ENCODE data around the gene EXTL1.

Gene EXTL1

GRCh38 chr1:26032656-26033357, 11.2 kb downstream of the EXTL1 start:
- Mint-ChIP-seq H3K27ac (no peak overlapping the region), H3K4me3 (no peak overlapping the region)

DNA sequence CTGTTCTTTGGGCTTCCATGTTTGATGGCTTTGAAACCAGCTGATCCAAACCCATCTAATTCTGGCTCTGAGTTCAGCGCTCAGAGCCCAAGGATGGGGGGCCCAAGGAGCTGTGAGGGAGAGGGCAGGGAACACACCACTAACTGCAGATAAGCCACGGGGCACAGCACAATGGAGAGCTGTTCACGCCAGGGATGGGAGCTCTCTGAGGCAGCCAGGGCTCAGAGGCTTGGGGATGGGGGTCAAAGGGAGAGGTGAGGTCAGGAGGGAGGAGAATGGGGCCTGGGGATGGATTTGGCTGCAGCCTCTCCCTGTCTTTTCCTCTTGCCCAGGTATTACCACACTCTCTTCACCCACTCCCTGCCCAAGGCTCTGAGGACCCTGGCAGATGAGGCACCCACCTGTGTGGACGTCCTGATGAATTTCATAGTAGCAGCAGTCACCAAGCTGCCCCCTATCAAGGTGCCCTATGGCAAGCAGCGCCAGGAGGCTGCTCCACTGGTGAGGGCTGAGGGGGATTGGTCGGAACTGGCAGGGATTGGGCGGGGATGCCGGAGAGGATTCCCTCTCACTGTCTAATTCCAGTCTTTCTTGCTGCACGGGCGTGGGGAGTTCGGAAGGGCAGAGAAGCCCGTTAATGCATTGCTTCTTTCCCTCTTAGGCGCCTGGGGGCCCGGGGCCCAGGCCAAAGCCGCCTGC, 13.1 kb downstream of the EXTL1 start:
- DNase-seq: peak in 1 of 3 experiments; percentile 7
- Mint-ChIP-seq H3K27me3 (peaks cover 9 to 52% of the 10 kb centered on the region in 2 donors), H3K27ac (peak overlapping the region; percentile 35 to 74), H3K4me3 (peak overlapping the region; percentile 96 to 97), H3K36me3 (ENCODE audit: insufficient read depth) (peaks cover 14% of the 10 kb centered on the region), H3K9me3 (no peaks in the 10 kb centered on the region), H3K4me1 (ENCODE audit: low read depth in 2 of 2) (peaks cover 13 to 21% of the 10 kb centered on the region in 2 donors)
- no peak for ATAC-seq (replicated peaks)

More at GRCh38 chr1:26032656-26033357, 11.2 kb downstream of the EXTL1 start:
- Mint-ChIP-seq H3K4me1 (ENCODE audit: low read depth in 2 of 2) (peaks cover 13 to 21% of the 10 kb centered on the region in 2 donors), H3K27me3 (peaks cover 9 to 49% of the 10 kb centered on the region in 2 donors), H3K9me3 (no peaks in the 10 kb centered on the region), H3K36me3 (ENCODE audit: insufficient read depth) (peaks cover 14% of the 10 kb centered on the region)
- ATAC-seq (replicated peaks) (no peak), DNase-seq (no peak)

DNA sequence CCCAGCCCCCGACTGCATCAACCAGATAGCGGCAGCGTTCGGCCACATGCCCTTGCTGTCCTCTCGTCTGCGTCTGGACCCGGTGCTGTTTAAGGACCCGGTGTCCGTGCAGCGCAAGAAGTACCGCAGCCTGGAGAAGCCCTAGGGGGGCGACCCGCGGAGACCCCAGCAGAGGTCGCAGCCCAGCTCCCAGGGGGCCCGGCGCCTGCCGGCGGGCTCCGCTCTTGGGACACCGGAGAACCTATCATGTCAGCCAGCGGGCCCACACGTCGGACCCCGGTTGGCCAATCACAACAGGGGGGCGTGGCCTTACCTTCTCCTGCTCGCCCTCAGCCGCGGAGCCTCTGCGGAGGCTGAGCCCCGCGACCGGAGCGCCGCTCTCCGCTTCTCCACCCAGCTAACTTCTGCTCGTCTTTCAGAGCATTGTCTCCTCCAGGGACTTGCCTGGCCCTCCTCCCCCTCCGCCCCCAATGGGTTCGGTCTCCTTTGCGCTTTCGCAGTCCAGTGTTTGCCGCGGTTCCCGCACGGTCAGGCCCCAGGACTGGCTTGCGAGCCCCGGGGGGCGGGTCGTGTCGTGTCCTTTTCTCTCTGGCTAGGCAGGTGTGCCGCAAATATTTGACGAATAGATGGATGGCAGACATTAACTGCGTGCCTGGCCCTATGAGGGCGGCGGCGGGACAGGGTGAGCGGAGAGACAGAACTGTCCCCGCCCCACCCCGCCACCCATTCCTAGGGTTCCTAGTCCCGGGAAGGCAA, 13.8 kb downstream of the EXTL1 start:
- Mint-ChIP-seq H3K27me3 (peaks cover 9 to 48% of the 10 kb centered on the region in 2 donors), H3K4me3 (peak overlapping the region; percentile 96 to 97), H3K27ac (peak overlapping the region; percentile 74 to 91), H3K4me1 (ENCODE audit: low read depth in 2 of 2) (peaks cover 13 to 21% of the 10 kb centered on the region in 2 donors), H3K36me3 (ENCODE audit: insufficient read depth) (peaks cover 14% of the 10 kb centered on the region), H3K9me3 (no peaks in the 10 kb centered on the region)
- ATAC-seq (replicated peaks): peak; percentile 95
- DNase-seq: peak; percentile 86 to 87 (median 87)

DNA sequence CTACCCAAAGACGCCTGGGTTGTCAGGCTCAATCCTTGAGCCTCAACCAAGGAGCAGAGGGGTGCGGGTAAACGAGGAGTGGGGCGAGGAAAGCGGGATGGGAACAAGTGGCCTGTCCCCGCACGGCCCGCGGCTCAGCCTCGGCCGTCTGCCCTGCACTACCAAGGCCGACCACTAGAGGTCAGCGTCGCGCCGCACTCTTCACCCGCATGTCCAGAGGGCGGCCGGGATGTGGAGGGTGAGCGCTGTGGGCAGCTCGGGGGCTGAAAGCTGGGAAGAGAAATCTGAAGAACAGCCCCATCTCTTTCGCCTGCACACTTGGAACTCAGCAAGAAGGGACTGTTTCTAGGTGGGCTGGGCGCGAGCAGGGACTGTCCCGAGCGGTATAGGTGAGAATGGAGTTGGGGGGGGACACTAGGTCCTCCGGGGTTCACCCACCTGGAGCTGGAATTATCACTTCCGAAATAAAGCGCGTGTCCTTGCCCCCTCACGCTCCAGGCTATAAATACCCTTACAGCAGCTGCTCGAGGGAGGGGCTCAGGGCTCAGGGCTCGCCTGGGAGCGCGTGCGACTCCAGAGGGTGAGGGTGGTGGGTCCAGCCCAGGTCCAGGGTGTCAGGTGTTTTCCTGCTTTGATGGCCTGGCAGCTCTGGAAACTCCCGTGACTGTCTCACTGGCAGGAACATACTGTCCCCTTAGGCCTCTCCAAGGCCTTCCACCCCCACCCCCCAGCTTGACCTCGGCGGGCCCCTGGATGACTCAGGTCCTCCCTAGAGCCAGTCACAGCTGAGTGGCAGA, 14.6 kb downstream of the EXTL1 start:
- no peaks in the 10 kb centered on the region for H3K9me3 Mint-ChIP-seq
- H3K27me3 Mint-ChIP-seq: peaks cover 1 to 47% of the 10 kb centered on the region in 2 donors
- ATAC-seq (replicated peaks) (peak; percentile 74), DNase-seq (peak; percentile 72 to 80 (median 79))
- peaks cover 13 to 21% of the 10 kb centered on the region in 2 donors for H3K4me1 Mint-ChIP-seq (ENCODE audit: low read depth in 2 of 2)
- peak overlapping the region; percentile 96 to 97 for H3K4me3 Mint-ChIP-seq
- H3K27ac Mint-ChIP-seq: peak overlapping the region; percentile 48 to 91
- H3K36me3 Mint-ChIP-seq (ENCODE audit: insufficient read depth): peaks cover 14% of the 10 kb centered on the region

DNA sequence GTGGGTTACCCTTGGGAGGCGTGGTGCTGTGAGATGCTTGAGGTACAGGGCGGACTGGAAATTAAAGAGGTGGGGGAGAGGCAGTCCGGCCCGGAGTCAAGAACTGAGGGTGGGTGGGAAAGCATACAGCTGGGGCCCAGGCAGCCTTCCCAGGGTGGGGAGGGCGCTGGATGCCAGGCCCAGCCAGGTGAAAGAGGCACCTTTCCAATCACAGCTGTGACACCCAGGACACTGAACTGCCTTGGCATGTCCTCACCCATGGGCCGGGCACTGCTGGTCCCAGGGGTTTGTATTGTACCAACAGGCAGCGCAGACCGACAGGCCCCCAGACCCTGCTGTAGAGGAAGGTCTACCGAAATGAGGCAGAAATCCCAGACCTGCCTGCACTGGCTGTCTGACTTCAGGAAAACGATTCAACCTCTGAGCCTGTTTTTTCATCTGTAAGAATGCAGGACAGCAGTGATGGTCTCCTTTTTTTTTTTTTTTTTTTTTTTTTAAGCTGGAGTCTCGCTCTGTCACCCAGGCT, 15.2 kb downstream of the EXTL1 start:
- H3K27ac Mint-ChIP-seq: no peak overlapping the region
- H3K4me3 Mint-ChIP-seq: peak overlapping the region in 1 of 2 donors; percentile 97
- peaks cover 13 to 21% of the 10 kb centered on the region in 2 donors for H3K4me1 Mint-ChIP-seq (ENCODE audit: low read depth in 2 of 2)
- H3K36me3 Mint-ChIP-seq (ENCODE audit: insufficient read depth): peaks cover 14% of the 10 kb centered on the region
- no peaks in the 10 kb centered on the region for H3K9me3 Mint-ChIP-seq
- no peak for ATAC-seq (replicated peaks)
- H3K27me3 Mint-ChIP-seq: peaks cover 0 to 51% of the 10 kb centered on the region in 2 donors
- DNase-seq: no peak

DNA sequence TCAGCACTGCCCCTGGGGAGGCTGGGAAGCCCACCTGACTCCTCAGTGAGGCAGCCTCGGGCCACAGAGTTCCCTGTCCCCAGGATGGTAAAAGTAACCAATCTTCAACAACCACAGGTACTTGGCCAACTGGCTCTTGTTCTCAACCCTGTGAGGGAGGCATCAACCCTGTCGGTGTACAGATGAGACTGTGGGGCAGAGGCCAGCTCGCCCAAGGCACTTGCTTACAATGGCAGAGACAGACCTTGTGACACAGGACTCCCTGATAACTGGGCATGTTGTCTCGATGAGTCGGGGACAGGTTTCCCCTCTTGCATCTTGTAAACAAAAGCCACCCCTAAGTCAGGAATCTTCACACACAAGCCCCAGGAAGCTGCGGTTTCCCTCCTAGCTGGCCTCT, 16.3 kb downstream of the EXTL1 start:
- Mint-ChIP-seq H3K36me3 (ENCODE audit: insufficient read depth) (peaks cover 14% of the 10 kb centered on the region), H3K4me3 (no peak overlapping the region), H3K27me3 (peaks cover 0 to 52% of the 10 kb centered on the region in 2 donors), H3K9me3 (no peaks in the 10 kb centered on the region), H3K27ac (no peak overlapping the region), H3K4me1 (ENCODE audit: low read depth in 2 of 2) (peaks cover 13 to 21% of the 10 kb centered on the region in 2 donors)
- DNase-seq: no peak
- ATAC-seq (replicated peaks): no peak

DNA sequence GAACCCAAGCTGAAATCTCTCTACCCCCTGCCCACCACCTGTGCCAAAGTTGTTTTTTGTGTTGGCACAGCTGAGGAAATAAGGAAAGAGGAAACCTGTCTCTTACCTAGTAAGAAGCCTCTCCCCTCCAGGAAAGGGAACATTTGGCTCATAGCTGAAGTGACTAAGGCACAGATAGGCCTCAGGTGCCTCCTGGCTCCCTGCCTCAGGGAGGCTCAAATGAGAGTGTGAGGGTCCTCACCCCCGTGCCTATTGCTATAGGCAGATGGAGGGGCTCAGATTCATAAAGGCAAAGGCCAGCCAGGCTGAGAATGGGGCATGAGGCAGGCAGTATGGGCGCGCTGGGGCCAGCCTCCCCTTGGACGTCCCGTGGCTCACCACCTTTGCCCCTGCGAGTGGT, 16.9 kb downstream of the EXTL1 start:
- Mint-ChIP-seq H3K9me3 (no peaks in the 10 kb centered on the region), H3K4me1 (ENCODE audit: low read depth in 2 of 2) (peaks cover 13 to 21% of the 10 kb centered on the region in 2 donors), H3K4me3 (no peak overlapping the region), H3K27ac (no peak overlapping the region), H3K27me3 (peaks cover 5 to 58% of the 10 kb centered on the region in 2 donors), H3K36me3 (ENCODE audit: insufficient read depth) (peaks cover 14% of the 10 kb centered on the region)
- ATAC-seq (replicated peaks): no peak
- DNase-seq: no peak

- Mint-ChIP-seq H3K4me1 (ENCODE audit: low read depth in 2 of 2) (peaks cover 13 to 21% of the 10 kb centered on the region in 2 donors), H3K9me3 (no peaks in the 10 kb centered on the region), H3K27me3 (peaks cover 9 to 61% of the 10 kb centered on the region in 2 donors), H3K27ac (no peak overlapping the region), H3K36me3 (ENCODE audit: insufficient read depth) (peaks cover 14% of the 10 kb centered on the region), H3K4me3 (no peak overlapping the region)
- ATAC-seq (replicated peaks) (no peak), DNase-seq (no peak)
These were observed 17.3 kb downstream of the EXTL1 start for GRCh38 chr1:26038904-26039303.

DNA sequence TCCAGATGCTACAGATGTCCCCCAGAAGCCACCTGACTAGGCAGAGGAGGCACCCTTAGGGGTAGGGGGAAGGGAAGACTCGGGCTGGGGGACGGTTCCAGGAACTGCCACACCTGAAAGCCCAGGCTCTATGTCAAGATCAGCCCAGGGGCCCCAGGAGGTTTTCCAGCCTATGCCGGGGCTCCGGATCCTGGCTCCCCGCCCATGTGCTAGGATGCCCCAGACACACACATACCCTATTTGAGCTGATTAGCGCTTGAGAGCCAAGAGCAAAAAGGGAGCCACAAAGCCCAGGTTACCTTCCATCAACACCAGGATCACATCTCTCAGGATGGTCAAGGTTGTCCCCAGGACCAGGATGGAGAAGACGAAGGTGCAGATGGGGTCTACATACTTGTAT, 19.8 kb downstream of the EXTL1 start:
- Mint-ChIP-seq H3K27ac (no peak overlapping the region), H3K9me3 (no peaks in the 10 kb centered on the region), H3K4me1 (ENCODE audit: low read depth in 2 of 2) (peaks cover 2 to 6% of the 10 kb centered on the region in 2 donors), H3K36me3 (ENCODE audit: insufficient read depth) (no peaks in the 10 kb centered on the region), H3K27me3 (peaks cover 22 to 70% of the 10 kb centered on the region in 2 donors), H3K4me3 (no peak overlapping the region)
- DNase-seq (no peak), ATAC-seq (replicated peaks) (no peak)

DNA sequence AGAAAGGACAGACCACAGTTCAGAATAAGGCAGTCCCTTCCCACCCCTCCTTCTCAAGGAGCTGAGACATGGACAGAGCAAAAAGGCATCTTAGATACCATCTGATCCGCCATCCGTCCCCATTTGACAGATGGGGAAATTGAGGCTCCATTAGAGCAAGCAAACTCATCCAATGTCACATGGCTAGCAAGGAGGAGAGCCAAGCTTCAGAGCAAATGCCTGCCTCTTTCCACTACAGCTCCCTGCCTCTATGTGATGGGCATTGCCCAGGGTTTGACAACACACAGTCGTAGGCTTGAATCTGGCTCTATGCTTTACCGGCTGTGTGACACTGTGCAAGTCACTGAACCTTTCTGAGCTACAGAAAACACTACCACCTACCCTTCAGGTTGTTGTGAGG, 20.4 kb downstream of the EXTL1 start:
- ATAC-seq (replicated peaks): no peak

DNA sequence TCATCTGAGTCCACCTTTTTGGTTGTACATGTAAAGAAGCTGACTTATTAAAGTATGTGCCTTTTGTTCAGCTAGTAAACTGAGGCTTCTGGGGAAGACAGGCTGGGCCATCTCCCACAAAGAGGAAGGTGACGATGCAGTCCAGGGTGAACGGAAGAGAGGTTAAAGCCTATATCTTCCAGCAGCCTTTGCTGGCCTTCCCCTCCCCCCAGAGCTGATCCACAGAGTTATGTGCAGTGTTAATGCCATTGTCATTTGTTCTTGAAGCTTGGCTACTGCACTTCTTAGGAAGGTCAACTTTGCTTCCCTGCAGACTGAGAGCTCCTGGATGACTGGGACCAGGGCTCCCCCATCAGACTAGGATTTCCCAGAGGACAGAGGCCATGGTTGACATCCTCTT, 22.2 kb downstream of the EXTL1 start:
- Mint-ChIP-seq H3K27me3 (peaks cover 29 to 86% of the 10 kb centered on the region in 2 donors), H3K4me1 (ENCODE audit: low read depth in 2 of 2) (peaks cover 2 to 3% of the 10 kb centered on the region in 2 donors), H3K27ac (no peak overlapping the region), H3K36me3 (ENCODE audit: insufficient read depth) (no peaks in the 10 kb centered on the region), H3K9me3 (no peaks in the 10 kb centered on the region), H3K4me3 (no peak overlapping the region)
- no peak for ATAC-seq (replicated peaks)
- no peak for DNase-seq

More for the DNA sequence above, 20.4 kb downstream of the EXTL1 start:
- Mint-ChIP-seq H3K36me3 (ENCODE audit: insufficient read depth) (no peaks in the 10 kb centered on the region), H3K27me3 (peaks cover 22 to 74% of the 10 kb centered on the region in 2 donors), H3K4me3 (no peak overlapping the region), H3K9me3 (no peaks in the 10 kb centered on the region), H3K4me1 (ENCODE audit: low read depth in 2 of 2) (peaks cover 2 to 3% of the 10 kb centered on the region in 2 donors), H3K27ac (no peak overlapping the region)
- no peak for DNase-seq

- Mint-ChIP-seq H3K27ac (no peak overlapping the region), H3K9me3 (no peaks in the 10 kb centered on the region), H3K4me1 (ENCODE audit: low read depth in 2 of 2) (peaks cover 2 to 3% of the 10 kb centered on the region in 2 donors), H3K27me3 (peaks cover 33 to 86% of the 10 kb centered on the region in 2 donors), H3K4me3 (no peak overlapping the region), H3K36me3 (ENCODE audit: insufficient read depth) (no peaks in the 10 kb centered on the region)
- no peak for ATAC-seq (replicated peaks)
- no peak for DNase-seq
These were observed 22.8 kb downstream of the EXTL1 start for GRCh38 chr1:26044414-26044813.

All from effector memory CD8-positive, alpha-beta T cell (primary cell).